D721Med (cell line): ENCODE results near the gene FAT2.

Experiments
- DNase-seq: peaks from one replicate; pipeline ENCODE4 v3.0.0; 2011; ENCODE audit warnings: low spot score; ENCODE audit not compliant: insufficient read length
- FAIRE-seq: peaks from 2 replicates; lab custom pipeline; 2011; peaks lifted over from hg19 to GRCh38; lab: Jason Lieb, UNC
- CTCF ChIP-seq: IDR thresholded peaks from 2 replicates; pipeline ENCODE4 v1.5.1; 2012; ENCODE audit warnings: mild to moderate bottlenecking, control low read depth; ENCODE audit not compliant: insufficient read depth; ENCODE audit errors: missing control alignments

Gene FAT2

GRCh38 chr5:151591144-151591819 is at the start of gene FAT2:
FAT2 (minus strand) TSS chr5:151591331; CDS start chr5:151568931, 22,400 bp downstream.
- TF ChIP-seq CTCF, result no peak
- FAIRE-seq, result no peak
- no peak for DNase-seq

GRCh38 chr5:151638619-151639018 is 47.5 kb upstream of the FAT2 start:
- FAIRE-seq (no peak), DNase-seq (no peak)
- no peak for TF ChIP-seq CTCF

- DNase-seq (no peak), FAIRE-seq (no peak)
- TF ChIP-seq CTCF, result no peak
Observed at GRCh38 chr5:151637676-151638075, 46.5 kb upstream of the FAT2 start.

GRCh38 chr5:151633892-151634291 is 42.8 kb upstream of the FAT2 start:
- no peak for DNase-seq
- FAIRE-seq, result no peak
- TF ChIP-seq CTCF, result no peak

GRCh38 chr5:151632941-151633340 is 41.8 kb upstream of the FAT2 start:
- no peak for FAIRE-seq

GRCh38 chr5:151632524-151632923 is 41.4 kb upstream of the FAT2 start:
- DNase-seq, result no peak
- FAIRE-seq, result no peak
- TF ChIP-seq CTCF, result no peak

More at GRCh38 chr5:151632941-151633340, 41.8 kb upstream of the FAT2 start:
- TF ChIP-seq CTCF, result no peak
- DNase-seq, result no peak

- TF ChIP-seq CTCF, result no peak
- FAIRE-seq (no peak), DNase-seq (no peak)
Observed at GRCh38 chr5:151631941-151632340, 40.8 kb upstream of the FAT2 start.
